ES-I3 (cell line): ENCODE measurements around the gene DPP3.

Experiments used
- H3K36me3 ChIP-seq: 2 replicates; pipeline ENCODE4 v1.6.1; 2013; ENCODE audit warnings: mild to moderate bottlenecking, low read length, control low read depth, moderate library complexity; ENCODE audit not compliant: insufficient read depth
- H3K4me1 ChIP-seq: 2 replicates; pipeline ENCODE4 v1.6.1; 2013; ENCODE audit warnings: mild to moderate bottlenecking, control low read depth, low read length; ENCODE audit not compliant: insufficient read depth
- H3K9ac ChIP-seq: 2 replicates; pipeline ENCODE4 v1.6.1; 2013; ENCODE audit warnings: low read depth, mild to moderate bottlenecking, low read length, moderate library complexity
- H3K9me3 ChIP-seq: 2 replicates; pipeline ENCODE4 v1.6.1; 2013; ENCODE audit warnings: mild to moderate bottlenecking, low read length, moderate library complexity; ENCODE audit not compliant: control insufficient read depth, insufficient read depth

The DPP3 gene

GRCh38 chr11:66488957-66489356 is 8.7 kb downstream of the DPP3 start:
- H3K36me3 ChIP-seq, result no peaks in the 10 kb centered on the region; the same call in 1 of the 2 replicates
- H3K9ac ChIP-seq, result no peak overlapping the region
- no peaks in the 10 kb centered on the region for H3K9me3 ChIP-seq
- 0 out of 2 replicates have a peak, but pooled peaks cover 4% of the 10 kb centered on the region for H3K4me1 ChIP-seq

- H3K9ac ChIP-seq, result no peak overlapping the region
- 0 out of 2 replicates have a peak, but pooled peaks cover 4% of the 10 kb centered on the region for H3K4me1 ChIP-seq
- H3K36me3 ChIP-seq, result no peaks in the 10 kb centered on the region; the same call in 1 of the 2 replicates
- no peaks in the 10 kb centered on the region for H3K9me3 ChIP-seq
Observed at GRCh38 chr11:66489636-66490035, 9.4 kb downstream of the DPP3 start.

- no peaks in the 10 kb centered on the region for H3K9me3 ChIP-seq
- no peak overlapping the region for H3K9ac ChIP-seq
- peaks cover 4% of the 10 kb centered on the region; the same call in 1 of the 2 replicates for H3K4me1 ChIP-seq
- no peaks in the 10 kb centered on the region; the same call in 1 of the 2 replicates for H3K36me3 ChIP-seq
Observed at GRCh38 chr11:66491315-66491935, 11.2 kb downstream of the DPP3 start.

- Histone ChIP-seq H3K9me3 (no peaks in the 10 kb centered on the region), H3K4me1 (peaks cover 4% of the 10 kb centered on the region; the same call in 1 of the 2 replicates), H3K36me3 (no peaks in the 10 kb centered on the region; the same call in 1 of the 2 replicates), H3K9ac (no peak overlapping the region)
Observed at GRCh38 chr11:66492161-66492865, 12.1 kb downstream of the DPP3 start.

- H3K9me3 ChIP-seq, result no peaks in the 10 kb centered on the region
- peaks cover 4% of the 10 kb centered on the region; the same call in 1 of the 2 replicates for H3K4me1 ChIP-seq
- H3K36me3 ChIP-seq, result no peaks in the 10 kb centered on the region; the same call in 1 of the 2 replicates
- no peak overlapping the region for H3K9ac ChIP-seq
Observed at GRCh38 chr11:66493130-66493529, 12.9 kb downstream of the DPP3 start.

GRCh38 chr11:66494458-66494857 is 14.2 kb downstream of the DPP3 start:
- Histone ChIP-seq H3K36me3 (no peaks in the 10 kb centered on the region; the same call in 1 of the 2 replicates), H3K9me3 (no peaks in the 10 kb centered on the region), H3K9ac (no peak overlapping the region), H3K4me1 (peaks cover 4% of the 10 kb centered on the region; the same call in 1 of the 2 replicates)

- no peaks in the 10 kb centered on the region for H3K9me3 ChIP-seq
- peaks cover 4% of the 10 kb centered on the region; the same call in 1 of the 2 replicates for H3K4me1 ChIP-seq
- no peak overlapping the region for H3K9ac ChIP-seq
- no peaks in the 10 kb centered on the region; the same call in 1 of the 2 replicates for H3K36me3 ChIP-seq
Observed at GRCh38 chr11:66494935-66495334, 14.7 kb downstream of the DPP3 start.

GRCh38 chr11:66495401-66495854 is 15.2 kb downstream of the DPP3 start:
- H3K9ac ChIP-seq, result no peak overlapping the region
- no peaks in the 10 kb centered on the region; the same call in 1 of the 2 replicates for H3K36me3 ChIP-seq
- H3K4me1 ChIP-seq, result peaks cover 4% of the 10 kb centered on the region; the same call in 1 of the 2 replicates
- H3K9me3 ChIP-seq, result no peaks in the 10 kb centered on the region

- Histone ChIP-seq H3K4me1 (no peaks in the 10 kb centered on the region; the same call in 1 of the 2 replicates), H3K36me3 (no peaks in the 10 kb centered on the region; the same call in 1 of the 2 replicates), H3K9ac (no peak overlapping the region), H3K9me3 (no peaks in the 10 kb centered on the region)
Observed at GRCh38 chr11:66497206-66497605, 17.0 kb downstream of the DPP3 start.

- Histone ChIP-seq H3K36me3 (no peaks in the 10 kb centered on the region), H3K4me1 (no peaks in the 10 kb centered on the region; the same call in 1 of the 2 replicates), H3K9me3 (no peaks in the 10 kb centered on the region), H3K9ac (no peak overlapping the region)
Observed at GRCh38 chr11:66498506-66498905, 18.3 kb downstream of the DPP3 start.

- Histone ChIP-seq H3K9ac (no peak overlapping the region), H3K4me1 (no peaks in the 10 kb centered on the region), H3K36me3 (no peaks in the 10 kb centered on the region; the same call in 1 of the 2 replicates), H3K9me3 (no peaks in the 10 kb centered on the region)
Observed at GRCh38 chr11:66505276-66505816, 25.1 kb downstream of the DPP3 start.

- no peaks in the 10 kb centered on the region for H3K9me3 ChIP-seq
- peaks cover 4% of the 10 kb centered on the region; the same call in 1 of the 2 replicates for H3K36me3 ChIP-seq
- H3K9ac ChIP-seq, result no peak overlapping the region
- no peaks in the 10 kb centered on the region for H3K4me1 ChIP-seq
Observed at GRCh38 chr11:66509131-66509561, 28.9 kb downstream of the DPP3 start.

GRCh38 chr11:66510271-66510989 is 30.2 kb downstream of the DPP3 start, which contains the start of gene BBS1:
BBS1 (plus strand) TSS chr11:66510635; CDS start chr11:66510660, 25 bp downstream.
- Histone ChIP-seq H3K9me3 (no peaks in the 10 kb centered on the region), H3K9ac (peak within 1 kb of the TSS; percentile 88), H3K36me3 (peaks cover 4% of the 10 kb centered on the region; the same call in 1 of the 2 replicates), H3K4me1 (no peaks in the 10 kb centered on the region)

GRCh38 chr11:66510990-66511339 is 30.7 kb downstream of the DPP3 start:
- peak overlapping the region; percentile 88 for H3K9ac ChIP-seq
- H3K36me3 ChIP-seq, result peaks cover 4% of the 10 kb centered on the region; the same call in 1 of the 2 replicates
- H3K4me1 ChIP-seq, result no peaks in the 10 kb centered on the region
- H3K9me3 ChIP-seq, result no peaks in the 10 kb centered on the region
